GM18870 (cell line): Measurements from ENCODE around the gene DVL3.
"Not testable (repeated sequence)": the region's sequence is repeated elsewhere in the genome, so short reads cannot be mapped to it uniquely, and the experiment has no call there.

ENCODE experiments used
- ATAC-seq: cut with Tn5 transposase; IDR thresholded peaks from one replicate; pipeline ENCODE4 v1.9.1; 2021; ENCODE audit warnings: moderate library complexity; ENCODE audit not compliant: unreplicated experiment

The DVL3 gene

GRCh38 chr3:184155644-184156521, 706 bp downstream of the DVL3 start:
- ATAC-seq, result no peak

- ATAC-seq, result no peak
These were observed 1.4 kb downstream of the DVL3 start for GRCh38 chr3:184156522-184156955.

- ATAC-seq, result no peak
These were observed 2.0 kb downstream of the DVL3 start for GRCh38 chr3:184157206-184157605.

DNA sequence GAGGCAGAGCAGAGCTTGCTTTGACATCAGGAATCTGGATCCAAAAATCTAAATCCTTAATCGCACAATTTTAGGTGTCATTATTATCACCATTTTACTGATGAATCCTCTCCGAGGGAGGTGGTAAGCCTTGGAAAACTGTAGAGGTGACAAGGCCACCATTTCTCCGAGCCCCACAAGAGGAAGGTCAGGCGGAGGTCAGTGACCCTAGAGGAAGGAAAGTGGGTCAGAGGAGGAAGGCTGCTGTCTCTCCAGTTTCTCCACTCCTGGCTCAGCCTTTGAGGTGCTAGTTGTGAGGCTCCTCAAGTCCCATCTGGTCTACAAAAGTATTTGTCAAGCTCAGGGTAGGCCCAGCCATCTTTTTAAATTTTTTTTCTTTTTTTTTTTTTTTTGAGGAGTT, 3.2 kb downstream of the DVL3 start:
- no peak for ATAC-seq

DNA sequence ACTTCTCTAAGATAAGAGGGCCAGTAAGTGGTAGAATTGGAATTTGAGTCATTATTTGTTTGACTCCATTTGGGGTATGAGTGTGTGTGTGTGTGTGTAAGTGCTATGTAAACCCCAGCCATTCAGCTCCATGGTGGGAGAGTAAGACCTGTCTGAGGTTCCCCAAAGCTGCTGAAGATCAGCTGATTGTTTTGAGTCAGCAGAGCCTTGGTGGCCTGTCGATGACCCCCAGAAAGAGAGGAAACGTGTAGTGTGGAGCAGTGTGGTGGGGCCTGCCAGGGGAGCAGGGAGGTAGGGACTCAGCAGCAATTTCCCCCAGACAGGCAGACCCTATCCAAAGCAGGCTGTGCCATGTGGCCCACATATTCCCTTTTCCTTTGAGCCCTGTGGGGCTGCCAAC, 5.3 kb downstream of the DVL3 start:
- peak; percentile 59 for ATAC-seq

- ATAC-seq, result not testable (repeated sequence)
These were observed 7.4 kb downstream of the DVL3 start for GRCh38 chr3:184162571-184163070.

- ATAC-seq, result no peak
These were observed 9.6 kb downstream of the DVL3 start for GRCh38 chr3:184164648-184165330.

DNA sequence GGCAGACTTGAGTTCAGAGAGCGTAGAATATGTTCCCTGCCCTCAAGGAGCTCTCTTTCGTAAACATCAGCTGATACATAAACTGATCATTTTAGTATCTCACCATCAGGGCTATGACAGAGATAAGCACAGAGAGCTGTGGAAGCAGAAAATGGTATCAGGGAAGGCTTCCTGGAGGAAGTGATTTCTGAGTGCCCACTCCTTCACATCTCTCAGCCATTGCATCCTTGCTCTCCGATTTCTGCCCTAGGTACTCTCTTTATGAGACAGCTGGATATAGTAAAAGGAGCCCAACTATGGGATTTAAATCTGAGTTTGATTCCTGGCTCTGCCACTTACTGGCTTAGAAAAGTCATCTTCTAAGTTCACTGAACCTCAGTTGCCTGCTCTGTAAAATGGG, 10.4 kb downstream of the DVL3 start:
- ATAC-seq, result no peak

DNA sequence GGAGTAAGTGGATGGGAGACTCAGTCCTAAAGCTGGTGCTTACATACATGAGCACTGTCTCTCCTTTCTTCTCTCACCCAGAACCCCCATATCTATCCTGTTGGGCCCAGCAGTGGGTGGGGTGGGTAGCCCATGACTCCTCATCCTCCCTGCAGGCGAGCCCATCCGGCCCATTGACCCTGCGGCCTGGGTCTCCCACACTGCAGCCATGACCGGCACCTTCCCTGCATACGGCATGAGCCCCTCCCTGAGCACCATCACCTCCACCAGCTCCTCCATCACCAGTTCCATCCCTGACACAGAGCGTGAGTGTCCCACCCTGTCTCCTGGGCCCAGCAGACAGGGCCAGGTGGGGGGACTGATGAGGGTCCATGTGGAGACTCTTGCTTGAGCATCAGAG, 11.5 kb downstream of the DVL3 start:
- ATAC-seq, result no peak

- no peak for ATAC-seq
These were observed 12.6 kb downstream of the DVL3 start for GRCh38 chr3:184167786-184168185.

- ATAC-seq, result no peak
These were observed 13.4 kb downstream of the DVL3 start for GRCh38 chr3:184168363-184169120.

GRCh38 chr3:184169896-184170875, 15.0 kb downstream of the DVL3 start:
- no peak for ATAC-seq

DNA sequence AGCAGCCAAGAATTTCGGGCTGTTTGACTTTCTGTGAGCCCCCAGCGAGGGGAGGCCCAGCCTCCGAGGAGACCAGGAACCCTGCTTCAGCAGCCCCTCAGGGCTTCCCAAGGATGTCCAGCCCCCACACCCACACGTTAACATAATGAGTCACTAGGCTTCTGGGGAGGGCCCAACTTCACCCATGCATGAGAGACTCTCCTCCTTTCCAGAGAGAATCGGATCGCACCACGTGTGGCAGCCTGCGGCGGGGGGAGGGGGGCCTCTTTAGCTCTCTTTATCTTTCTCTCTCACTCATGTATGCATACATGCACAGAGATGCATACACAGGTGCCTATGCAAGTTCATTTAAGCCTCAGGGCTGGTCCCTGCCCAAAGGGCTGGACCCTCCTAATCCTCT, 16.4 kb downstream of the DVL3 start:
- ATAC-seq, result no peak

DNA sequence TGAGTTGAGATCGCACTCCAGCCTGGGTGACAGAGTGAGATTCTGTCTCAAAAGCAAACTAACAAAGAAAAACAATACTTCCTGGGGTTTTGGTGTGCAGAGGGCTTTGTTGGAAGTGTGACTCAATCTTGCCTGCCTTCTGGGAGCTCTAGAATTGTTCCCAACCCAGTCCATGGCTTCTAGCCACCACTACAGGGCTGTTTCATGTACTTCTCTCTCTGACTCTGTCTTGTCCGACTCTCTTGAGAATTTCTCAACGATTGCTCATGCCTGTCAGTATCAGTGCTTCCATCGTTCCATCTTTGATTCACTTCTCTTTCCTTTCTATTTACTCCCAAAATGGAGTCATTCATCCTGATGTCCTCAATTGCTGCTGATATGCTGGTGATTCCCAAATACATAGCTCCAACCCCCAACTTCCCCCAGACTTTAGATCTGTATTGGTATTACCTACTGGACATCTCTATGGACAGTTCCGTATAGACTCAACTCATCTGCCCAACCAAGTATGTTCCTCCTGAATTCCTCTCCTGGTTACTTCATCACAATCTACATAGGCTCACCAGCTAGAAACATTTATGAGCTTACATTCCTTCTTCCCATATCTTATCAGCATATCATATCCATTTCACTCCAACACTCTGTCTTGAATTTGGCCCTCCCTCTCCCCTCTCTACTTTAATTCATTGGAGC, 17.6 kb downstream of the DVL3 start:
- ATAC-seq, result no peak

DNA sequence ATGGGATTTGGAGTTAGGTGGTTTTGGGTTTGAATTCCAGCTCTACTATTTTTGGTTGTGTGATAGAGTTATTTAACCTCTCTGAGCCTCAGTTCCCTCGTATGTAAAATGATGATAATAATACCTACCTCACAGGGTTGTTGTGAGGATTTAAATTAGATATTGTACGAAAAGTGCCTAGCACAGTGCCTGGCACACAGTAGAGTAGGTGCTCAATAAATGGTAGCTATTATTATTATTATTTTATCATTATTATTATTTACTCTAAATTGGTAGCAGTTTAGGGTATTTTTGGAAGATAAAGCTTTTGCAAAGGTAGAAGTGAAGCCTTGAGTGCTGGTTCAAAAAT, 18.2 kb downstream of the DVL3 start:
- ATAC-seq, result no peak

- ATAC-seq, result no peak
These were observed 19.1 kb downstream of the DVL3 start for GRCh38 chr3:184174284-184174645.

DNA sequence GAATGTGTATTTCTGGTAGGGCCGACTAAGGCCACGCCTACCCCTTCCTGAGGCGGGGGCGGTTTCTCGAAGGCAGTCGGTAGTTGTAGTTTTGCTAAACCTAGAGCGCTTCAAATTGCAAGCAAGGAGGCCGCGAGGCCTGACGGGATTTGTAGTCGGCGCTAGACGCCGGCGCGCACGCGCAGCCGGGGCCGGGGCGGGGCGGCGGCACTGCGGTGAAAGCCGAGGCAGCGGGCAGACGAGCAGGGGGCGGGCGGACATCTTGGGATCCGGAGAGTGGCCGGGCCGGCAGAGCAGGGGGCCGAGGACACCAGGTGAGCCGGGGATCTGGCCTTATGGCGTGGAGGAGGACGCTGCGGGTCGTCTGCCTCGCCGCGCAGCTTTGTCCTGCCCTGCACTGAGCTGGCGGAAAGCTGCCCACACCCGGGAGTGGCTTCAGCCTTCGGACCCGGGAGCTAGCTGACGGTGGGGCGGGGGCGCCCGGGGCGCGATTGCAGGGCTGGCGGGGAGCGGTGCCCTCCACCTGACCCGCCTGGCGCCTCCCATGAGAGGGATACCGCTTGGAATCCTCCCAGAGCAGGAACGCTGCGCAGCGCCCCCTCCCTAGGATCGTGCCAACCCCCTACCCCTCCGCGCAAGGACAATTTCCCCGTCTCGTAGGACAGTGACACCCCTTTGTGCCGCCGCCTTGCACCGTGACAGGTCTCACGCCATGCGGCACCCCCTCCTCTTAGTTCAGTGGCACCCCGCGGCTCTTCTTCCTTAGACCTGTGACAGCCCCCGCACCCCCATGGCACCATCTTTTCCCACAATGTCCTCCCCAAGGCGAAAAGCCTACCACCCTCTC, 19.7 kb downstream of the DVL3 start, which contains the start of gene AP2M1:
Gene AP2M1, plus strand, starts transcription at position 210 of the 847 bp plus-strand sequence. CDS start 2,139 bp downstream, outside the sequence.
- peak; percentile 97 for ATAC-seq

- no peak for ATAC-seq
These were observed 20.3 kb downstream of the DVL3 start for GRCh38 chr3:184175506-184175905.

GRCh38 chr3:184175981-184176376, 20.8 kb downstream of the DVL3 start:
- no peak for ATAC-seq
